Measurements from ENCODE around the gene ATRN. TPM values are rescaled to one million over a fixed set of nuclear protein-coding genes. Genes with fewer than 3 reads are reported as not detected.
"Not testable (repeated sequence)": the region's sequence is repeated elsewhere in the genome, so short reads cannot be mapped to it uniquely, and the experiment has no call there.

Gene ATRN
- polyA plus RNA-seq, 1 experiment, result 59.7 TPM

DNA sequence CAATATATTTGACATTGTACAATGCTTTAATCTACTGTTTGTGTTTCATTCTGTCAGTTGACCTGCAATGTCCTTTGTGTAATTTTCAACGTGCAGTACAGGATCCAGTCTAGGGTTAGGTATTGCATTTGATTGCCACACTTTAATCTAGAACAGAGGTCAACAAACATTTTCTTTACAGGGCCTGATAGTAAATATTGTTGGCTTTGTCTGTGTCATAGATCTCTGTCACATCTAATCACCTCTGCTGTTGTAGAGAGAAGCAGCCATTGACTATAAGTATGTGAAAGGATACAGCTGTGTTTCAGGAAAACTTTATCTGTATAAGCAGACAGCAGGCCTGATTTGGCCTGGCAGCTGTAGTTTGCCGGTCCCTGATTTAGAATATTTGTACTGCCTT is 39.3 kb downstream of the ATRN start:
- H3K9me3 ChIP-seq (ENCODE audit: control insufficient read depth, insufficient read depth, low read length), result no peaks in the 10 kb centered on the region
- DNase-seq (ENCODE audit: low read depth, low spot score), result no peak
- ChIA-PET POLR2A (no interaction called here), CTCF (no interaction called here)
- H3K4me3 ChIP-seq (ENCODE audit: low read depth, low read length), result no peak overlapping the region
- no peaks in the 10 kb centered on the region for H3K27me3 ChIP-seq (ENCODE audit: control insufficient read depth, insufficient read depth, low read length)
- TF ChIP-seq, protein P1, sequence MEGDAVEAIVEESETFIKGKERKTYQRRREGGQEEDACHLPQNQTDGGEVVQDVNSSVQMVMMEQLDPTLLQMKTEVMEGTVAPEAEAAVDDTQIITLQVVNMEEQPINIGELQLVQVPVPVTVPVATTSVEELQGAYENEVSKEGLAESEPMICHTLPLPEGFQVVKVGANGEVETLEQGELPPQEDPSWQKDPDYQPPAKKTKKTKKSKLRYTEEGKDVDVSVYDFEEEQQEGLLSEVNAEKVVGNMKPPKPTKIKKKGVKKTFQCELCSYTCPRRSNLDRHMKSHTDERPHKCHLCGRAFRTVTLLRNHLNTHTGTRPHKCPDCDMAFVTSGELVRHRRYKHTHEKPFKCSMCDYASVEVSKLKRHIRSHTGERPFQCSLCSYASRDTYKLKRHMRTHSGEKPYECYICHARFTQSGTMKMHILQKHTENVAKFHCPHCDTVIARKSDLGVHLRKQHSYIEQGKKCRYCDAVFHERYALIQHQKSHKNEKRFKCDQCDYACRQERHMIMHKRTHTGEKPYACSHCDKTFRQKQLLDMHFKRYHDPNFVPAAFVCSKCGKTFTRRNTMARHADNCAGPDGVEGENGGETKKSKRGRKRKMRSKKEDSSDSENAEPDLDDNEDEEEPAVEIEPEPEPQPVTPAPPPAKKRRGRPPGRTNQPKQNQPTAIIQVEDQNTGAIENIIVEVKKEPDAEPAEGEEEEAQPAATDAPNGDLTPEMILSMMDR (IDR thresholded peaks at IDR 0.05; ENCODE audit: low read depth, low read length), result no peak
- no peak overlapping the region for H3K27ac ChIP-seq (ENCODE audit: low read depth, low read length)

DNA sequence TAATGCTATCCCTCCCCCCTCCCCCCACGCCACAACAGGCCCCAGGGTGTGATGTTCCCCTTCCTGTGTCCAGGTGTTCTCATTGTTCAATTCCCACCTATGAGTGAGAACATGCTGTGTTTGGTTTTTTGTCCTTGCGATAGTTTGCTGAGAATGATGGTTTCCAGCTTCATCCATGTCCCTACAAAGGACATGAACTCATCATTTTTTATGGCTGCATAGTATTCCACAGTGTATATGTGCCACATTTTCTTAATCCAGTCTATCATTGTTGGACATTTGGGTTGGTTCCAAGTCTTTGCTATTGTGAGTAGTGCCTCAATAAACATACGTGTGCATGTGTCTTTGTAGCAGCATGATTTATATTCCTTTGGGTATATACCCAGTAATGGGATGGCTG is 41.4 kb downstream of the ATRN start:
- H3K27ac ChIP-seq (ENCODE audit: low read depth, low read length); POLR2A ChIA-PET; H3K9me3 ChIP-seq (ENCODE audit: control insufficient read depth, insufficient read depth, low read length); H3K4me3 ChIP-seq (ENCODE audit: low read depth, low read length); DNase-seq (ENCODE audit: low read depth, low spot score); H3K27me3 ChIP-seq (ENCODE audit: control insufficient read depth, insufficient read depth, low read length); CTCF ChIA-PET: not testable (repeated sequence)

DNA sequence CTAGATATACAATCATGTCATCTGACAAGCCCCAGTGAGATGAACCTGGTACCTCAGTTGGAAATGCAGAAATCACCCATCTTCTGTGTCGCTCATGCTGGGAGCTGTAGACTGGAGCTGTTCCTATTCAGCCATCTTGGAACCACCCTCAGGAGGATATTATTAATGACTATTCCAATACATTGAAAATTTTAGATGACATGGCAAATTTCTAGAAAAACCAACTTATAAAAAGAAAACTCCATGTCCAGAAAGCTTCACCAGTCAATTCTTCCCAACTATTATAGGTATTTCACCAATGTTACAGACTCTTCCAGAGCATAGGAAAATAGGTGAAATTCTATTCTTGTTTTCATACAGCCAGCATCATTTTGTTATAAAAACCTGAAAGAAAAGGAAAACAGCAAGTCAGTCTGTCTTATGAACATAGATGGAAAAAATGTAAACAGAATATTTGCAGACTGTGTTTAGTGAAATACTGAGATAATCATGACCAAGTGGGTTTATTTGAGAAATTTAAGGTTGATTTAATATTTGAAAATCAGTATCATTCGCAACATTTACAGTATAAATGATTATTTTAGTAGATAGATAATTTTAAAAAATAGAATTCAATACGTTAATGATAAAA is 43.3 kb downstream of the ATRN start:
- no peak overlapping the region for H3K27ac ChIP-seq (ENCODE audit: low read depth, low read length)

DNA sequence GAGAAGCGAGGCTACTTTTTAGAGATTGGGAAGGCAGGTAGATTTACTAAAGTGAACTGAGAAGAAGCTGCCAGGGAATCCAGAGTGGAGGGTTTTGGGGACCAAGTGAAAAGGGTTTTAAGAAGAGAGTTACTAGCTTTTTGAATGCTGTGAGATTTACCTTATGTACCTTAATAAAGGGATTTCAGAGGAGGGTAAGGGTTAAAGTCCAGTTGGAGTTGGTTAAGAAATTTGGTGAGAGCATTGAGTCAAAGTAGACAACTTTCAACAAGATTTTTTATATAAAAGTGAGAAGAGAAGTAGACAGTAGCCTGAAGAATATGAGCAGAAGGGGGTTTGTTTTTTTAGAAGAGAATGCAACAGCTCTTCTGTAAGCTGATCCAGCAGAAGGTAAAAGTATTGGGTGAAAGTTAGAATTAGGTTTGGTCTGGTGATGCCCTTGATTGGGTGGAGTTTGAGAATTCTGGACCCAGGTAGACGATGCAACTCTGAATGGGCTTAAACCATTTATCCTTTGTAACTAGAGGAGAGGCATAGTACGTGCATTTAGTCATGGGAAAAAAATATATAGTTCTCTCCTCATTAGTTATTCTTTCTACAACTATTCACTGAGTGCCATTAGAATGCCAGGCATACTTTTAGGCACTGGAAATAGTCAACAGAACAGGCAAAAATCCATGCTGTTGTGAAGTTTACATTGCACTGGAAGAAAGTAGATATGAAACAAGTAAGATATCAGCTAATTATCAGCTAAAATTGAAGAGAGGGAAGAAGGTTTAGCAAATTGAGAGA is 44.8 kb downstream of the ATRN start:
- ChIA-PET CTCF (no interaction called here), POLR2A (no interaction called here)
- no peak overlapping the region for H3K4me3 ChIP-seq (ENCODE audit: low read depth, low read length)
- DNase-seq (ENCODE audit: low read depth, low spot score), result no peak
- no peaks in the 10 kb centered on the region for H3K9me3 ChIP-seq (ENCODE audit: control insufficient read depth, insufficient read depth, low read length)
- TF ChIP-seq, protein P1 (IDR thresholded peaks at IDR 0.05; ENCODE audit: low read depth, low read length), result no peak
- H3K27ac ChIP-seq (ENCODE audit: low read depth, low read length), result peak overlapping the region; percentile 31
- no peaks in the 10 kb centered on the region for H3K27me3 ChIP-seq (ENCODE audit: control insufficient read depth, insufficient read depth, low read length)

More for the DNA sequence above, 43.3 kb downstream of the ATRN start:
- H3K27me3 ChIP-seq (ENCODE audit: control insufficient read depth, insufficient read depth, low read length), result no peaks in the 10 kb centered on the region
- H3K9me3 ChIP-seq (ENCODE audit: control insufficient read depth, insufficient read depth, low read length), result no peaks in the 10 kb centered on the region
- no peak overlapping the region for H3K4me3 ChIP-seq (ENCODE audit: low read depth, low read length)
- DNase-seq (ENCODE audit: low read depth, low spot score), result no peak
- ChIA-PET CTCF (no interaction called here), POLR2A (no interaction called here)
- TF ChIP-seq, protein P1 (IDR thresholded peaks at IDR 0.05; ENCODE audit: low read depth, low read length), result no peak

DNA sequence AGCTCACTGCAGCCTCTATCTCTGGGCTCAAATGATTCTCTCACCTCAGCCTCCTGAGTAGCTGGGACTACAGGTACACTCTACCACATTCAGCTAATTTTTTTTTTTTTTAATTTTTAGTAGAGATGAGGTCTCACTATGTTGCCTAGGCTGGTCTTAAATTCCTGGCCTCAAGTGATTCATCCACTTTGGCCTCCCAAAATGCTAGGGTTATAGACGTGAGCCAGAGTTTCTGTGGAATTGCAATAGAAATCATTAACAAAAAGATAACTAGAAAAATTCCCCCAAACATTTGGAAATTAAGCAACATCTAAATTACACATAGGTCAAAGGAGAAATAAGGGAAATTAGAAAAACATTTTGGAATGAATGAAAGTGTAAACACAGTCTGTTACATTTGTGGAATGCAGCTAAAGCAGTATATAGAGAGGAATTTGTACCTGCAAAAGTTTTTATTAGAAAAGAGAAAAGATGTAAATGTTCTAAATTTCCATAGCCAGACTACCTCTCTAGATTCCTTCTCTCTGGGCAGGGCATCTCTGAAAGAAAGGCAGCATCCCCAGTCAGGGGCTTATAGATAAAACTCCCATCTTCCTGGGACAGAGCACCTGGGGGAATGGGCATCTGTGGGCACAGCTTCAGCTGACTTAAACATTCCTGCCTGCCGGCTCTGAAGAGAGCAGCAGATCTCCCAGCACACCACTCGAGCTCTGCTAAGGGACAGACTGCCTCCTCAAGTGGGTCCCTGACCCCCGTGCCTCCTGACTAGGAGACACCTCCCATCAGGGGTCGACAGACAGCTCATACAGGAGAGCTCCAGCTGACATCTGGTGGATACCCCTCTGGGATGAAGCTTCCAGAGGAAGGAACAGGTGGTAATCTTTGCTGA is 51.3 kb downstream of the ATRN start:
- Histone ChIP-seq H3K4me3 (ENCODE audit: low read depth, low read length) (no peak overlapping the region), H3K9me3 (ENCODE audit: control insufficient read depth, insufficient read depth, low read length) (no peaks in the 10 kb centered on the region; the same call in 1 of the 2 replicates), H3K27me3 (ENCODE audit: control insufficient read depth, insufficient read depth, low read length) (no peaks in the 10 kb centered on the region), H3K27ac (ENCODE audit: low read depth, low read length) (no peak overlapping the region)
- TF ChIP-seq, protein P1 (IDR thresholded peaks at IDR 0.05; ENCODE audit: low read depth, low read length), result no peak
- POLR2A ChIA-PET, result no interaction called here
- CTCF ChIA-PET, result no interaction called here
- DNase-seq (ENCODE audit: low read depth, low spot score), result no peak

DNA sequence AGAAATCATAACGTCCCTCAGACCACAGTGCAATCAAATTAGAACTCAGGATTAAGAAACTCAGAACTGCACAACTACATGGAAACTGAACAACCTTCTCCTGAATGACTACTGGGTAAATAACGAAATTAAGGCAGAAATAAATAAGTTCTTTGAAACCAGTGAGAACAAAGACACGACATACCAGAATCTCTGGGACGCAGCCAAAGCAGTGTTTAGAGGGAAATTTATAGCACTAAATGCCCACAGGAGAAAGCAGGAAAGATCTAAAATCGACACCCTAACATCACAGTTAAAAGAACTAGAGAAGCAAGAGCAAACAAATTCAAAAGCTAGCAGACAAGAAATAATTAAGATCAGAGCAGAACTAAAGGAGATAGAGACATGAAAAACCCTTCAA is 53.9 kb downstream of the ATRN start:
- POLR2A ChIA-PET; H3K27me3 ChIP-seq (ENCODE audit: control insufficient read depth, insufficient read depth, low read length); CTCF ChIA-PET; DNase-seq (ENCODE audit: low read depth, low spot score); H3K4me3 ChIP-seq (ENCODE audit: low read depth, low read length); H3K9me3 ChIP-seq (ENCODE audit: control insufficient read depth, insufficient read depth, low read length); H3K27ac ChIP-seq (ENCODE audit: low read depth, low read length): not testable (repeated sequence)

Data from AG04450 (cell line).